Occipital lobe (tissue), 2 donors: ENCODE data around the gene KRTDAP. TPM values are rescaled to one million over a fixed set of nuclear protein-coding genes. Genes with fewer than 3 reads are reported as not detected.

Experiments
- DNase-seq: peaks from one replicate; lab custom pipeline; 2025; lab: John Stamatoyannopoulos, UW
- total RNA-seq: library from RNA; depleted of rRNA; stranded (reverse); fragments of >200 nt; gene quantifications from one replicate; pipeline ENCODE4 v1.2.3, GENCODE V29; 2014

The KRTDAP gene
- total RNA-seq = not detected

GRCh38 chr19:35490364-35490763 lies at the start of gene KRTDAP:
Gene KRTDAP (minus strand): TSS chr19:35490464. CDS start chr19:35490442, 22 bp downstream.
- no peak for DNase-seq

GRCh38 chr19:35539850-35540249 lies 49.6 kb upstream of the KRTDAP start:
- no peak for DNase-seq

GRCh38 chr19:35539314-35539713 lies 49.0 kb upstream of the KRTDAP start:
- DNase-seq = no peak

- no peak for DNase-seq
These were observed 44.7 kb upstream of the KRTDAP start for GRCh38 chr19:35534803-35535480.

GRCh38 chr19:35533822-35534392 lies 43.6 kb upstream of the KRTDAP start:
- DNase-seq = no peak

GRCh38 chr19:35533201-35533821 lies 43.0 kb upstream of the KRTDAP start, which contains the start of gene GAPDHS:
Gene GAPDHS (plus strand): TSS chr19:35533456. CDS start chr19:35533528, 72 bp downstream.
- DNase-seq = no peak

GRCh38 chr19:35531291-35531690 lies 41.0 kb upstream of the KRTDAP start:
- DNase-seq = no peak

GRCh38 chr19:35529241-35530218 lies 39.3 kb upstream of the KRTDAP start:
- DNase-seq = no peak

- no peak for DNase-seq
These were observed 38.2 kb upstream of the KRTDAP start, which contains the start of gene SBSN for GRCh38 chr19:35528218-35529038. Gene SBSN (minus strand): TSS chr19:35528311. CDS start chr19:35528281, 30 bp downstream.

GRCh38 chr19:35525873-35526272 lies 35.6 kb upstream of the KRTDAP start:
- no peak for DNase-seq

- DNase-seq = no peak
These were observed 34.0 kb upstream of the KRTDAP start for GRCh38 chr19:35524181-35524837.

- DNase-seq = no peak
These were observed 32.6 kb upstream of the KRTDAP start for GRCh38 chr19:35522745-35523327.

- no peak for DNase-seq
These were observed 31.0 kb upstream of the KRTDAP start for GRCh38 chr19:35521124-35521743.

- no peak for DNase-seq
These were observed 29.0 kb upstream of the KRTDAP start for GRCh38 chr19:35519291-35519690.

- DNase-seq = no peak
These were observed 28.0 kb upstream of the KRTDAP start for GRCh38 chr19:35518313-35518712.

- DNase-seq = no peak
These were observed 27.1 kb upstream of the KRTDAP start for GRCh38 chr19:35517342-35517741.

- DNase-seq = no peak
These were observed 26.0 kb upstream of the KRTDAP start for GRCh38 chr19:35516310-35516709.

GRCh38 chr19:35514282-35514809 lies 24.1 kb upstream of the KRTDAP start:
- DNase-seq = no peak
